Glomerular visceral epithelial cell (primary cell): ENCODE measurements around the gene PDLIM1.

Experiments used
- DNase-seq: peaks from one replicate; pipeline ENCODE4 v3.0.0-alpha.2; 2016; ENCODE audit errors: extremely low spot score

PDLIM1 gene

GRCh38 chr10:95264227-95265051 is 26.4 kb downstream of the PDLIM1 start:
- no peak for DNase-seq

GRCh38 chr10:95263864-95264226 is 27.0 kb downstream of the PDLIM1 start:
- DNase-seq = no peak

- DNase-seq = no peak
These were observed 27.9 kb downstream of the PDLIM1 start for GRCh38 chr10:95262763-95263518.

GRCh38 chr10:95261926-95262325 is 28.9 kb downstream of the PDLIM1 start:
- DNase-seq = no peak

GRCh38 chr10:95260909-95261552 is 29.8 kb downstream of the PDLIM1 start:
- DNase-seq = peak; percentile 48

- peak; percentile 95 for DNase-seq
These were observed 30.4 kb downstream of the PDLIM1 start for GRCh38 chr10:95260397-95260881.

- no peak for DNase-seq
These were observed 33.0 kb downstream of the PDLIM1 start for GRCh38 chr10:95257849-95258248.

GRCh38 chr10:95256268-95256667 is 34.5 kb downstream of the PDLIM1 start:
- DNase-seq = no peak

GRCh38 chr10:95254629-95255028 is 36.2 kb downstream of the PDLIM1 start:
- DNase-seq = no peak

- DNase-seq = no peak
These were observed 37.1 kb downstream of the PDLIM1 start for GRCh38 chr10:95253686-95254085.

- DNase-seq = no peak
These were observed 37.8 kb downstream of the PDLIM1 start for GRCh38 chr10:95253007-95253406.

GRCh38 chr10:95250856-95251255 is 39.9 kb downstream of the PDLIM1 start:
- no peak for DNase-seq

- no peak for DNase-seq
These were observed 41.3 kb downstream of the PDLIM1 start for GRCh38 chr10:95249467-95249866.

- DNase-seq = no peak
These were observed 41.8 kb downstream of the PDLIM1 start for GRCh38 chr10:95248989-95249388.

GRCh38 chr10:95247881-95248583 is 42.8 kb downstream of the PDLIM1 start:
- DNase-seq = no peak

GRCh38 chr10:95247200-95247880 is 43.5 kb downstream of the PDLIM1 start:
- DNase-seq = peak; percentile 74

GRCh38 chr10:95246582-95247051 is 44.2 kb downstream of the PDLIM1 start:
- peak; percentile 84 for DNase-seq

- DNase-seq = no peak
These were observed 45.3 kb downstream of the PDLIM1 start for GRCh38 chr10:95245425-95246055.

GRCh38 chr10:95244152-95244551 is 46.7 kb downstream of the PDLIM1 start:
- DNase-seq = no peak

- DNase-seq = no peak
These were observed 47.5 kb downstream of the PDLIM1 start for GRCh38 chr10:95243318-95243617.
